ENCODE results near the gene RIN2. TPM values are rescaled to one million over a fixed set of nuclear protein-coding genes. Genes with fewer than 3 reads are reported as not detected.

The RIN2 gene
- total and polyA plus RNA-seq, 2 of the 4 experiments (the other 2 are of a cell fraction) = 16.1 to 72.2 TPM

GRCh38 chr20:19723813-19724430, 34.1 kb upstream of the RIN2 start:
- Histone ChIP-seq H2BK120ac (ENCODE audit: low read depth, low read length) (no peak overlapping the region), H4K5ac (ENCODE audit: low read depth, low read length) (no peak overlapping the region), H3K23ac (ENCODE audit: low read depth, low read length) (no peak overlapping the region), H3K56ac (ENCODE audit: extremely low read depth, insufficient read depth, low read length) (no peak overlapping the region), H3K14ac (replicated peaks; ENCODE audit: low read depth, low read length) (no peak overlapping the region), H2AFZ (replicated peaks; ENCODE audit: low read length, poor library complexity) (no peak overlapping the region), H3K27ac (ENCODE audit: insufficient read depth, low read length) (no peak overlapping the region), H4K8ac (ENCODE audit: low read depth in 2 of 2, low read length in 2 of 2) (no peak overlapping the region), H3K9me3 (ENCODE audit: control insufficient read depth, insufficient read depth, low read length) (no peaks in the 10 kb centered on the region), H3K18ac (ENCODE audit: low read depth, low read length) (no peak overlapping the region), H4K20me1 (ENCODE audit: insufficient read depth, low read length) (no peaks in the 10 kb centered on the region), H3K9me1 (ENCODE audit: insufficient read depth, low read length) (no peaks in the 10 kb centered on the region), H3K79me1 (ENCODE audit: low read depth in 1 of 2, low read length in 2 of 2) (no peaks in the 10 kb centered on the region), H3K4me1 (ENCODE audit: control insufficient read depth, insufficient read depth, low read length) (no peaks in the 10 kb centered on the region), H2AK5ac (ENCODE audit: low read depth, low read length) (no peak overlapping the region), H2BK5ac (ENCODE audit: low read depth, low read length, poor library complexity, severe bottlenecking) (no peak overlapping the region), H3K36me3 (ENCODE audit: control insufficient read depth, insufficient read depth, low read length) (no peaks in the 10 kb centered on the region), H3K27me3 (ENCODE audit: control insufficient read depth, insufficient read depth, low read length) (peaks cover 23% of the 10 kb centered on the region), H2BK15ac (ENCODE audit: low read depth, low read length) (no peak overlapping the region), H3K9ac (ENCODE audit: low read depth, low read length) (no peak overlapping the region), H3K4me3 (ENCODE audit: insufficient read depth, low read depth, low read length) (no peak overlapping the region), H3K4ac (ENCODE audit: low read depth, low read length) (no peak overlapping the region), H4K91ac (ENCODE audit: insufficient read depth, low read depth, low read length) (no peak overlapping the region), H2BK20ac (ENCODE audit: low read depth, low read length) (no peak overlapping the region), H2AK9ac (replicated peaks; ENCODE audit: low read depth, low read length, poor library complexity) (no peak overlapping the region), H3K4me2 (ENCODE audit: low read depth, low read length) (no peak overlapping the region)
- intact Hi-C loops (cut with micrococcal nuclease) (no loop called here), in situ Hi-C loops (cut with MboI; ENCODE audit: low sequenced_read_pairs) (no loop called here), dilution Hi-C loops (cut with HindIII; ENCODE audit: low sequenced_read_pairs, unreplicated experiment) (no loop called here)
- POLR2A ChIA-PET (ENCODE audit: unreplicated experiment) = no interaction called here
- CTCF ChIA-PET = no interaction called here
- ATAC-seq (ENCODE audit: low read depth) (no peak), DNase-seq (no peak)
- TF ChIP-seq ELK1 (IDR thresholded peaks at IDR 0.05; ENCODE audit: borderline replicate concordance, low read depth, low read length) = no peak
- TF ChIP-seq MAFK (IDR thresholded peaks at IDR 0.05; ENCODE audit: low read depth, low read length) = no peak
- no peak for TF ChIP-seq SMC3 (IDR thresholded peaks at IDR 0.05; ENCODE audit: low read depth, low read length)
- TF ChIP-seq BHLHE40 (IDR thresholded peaks at IDR 0.05; ENCODE audit: low read depth, low read length) = no peak
- no peak for TF ChIP-seq RCOR1 (IDR thresholded peaks at IDR 0.05; ENCODE audit: insufficient replicate concordance, low read length)
- TF ChIP-seq RAD21 (IDR thresholded peaks at IDR 0.05; ENCODE audit: low read length) = no peak
- no peak for TF ChIP-seq CTCF (conservative IDR thresholded peaks at IDR 0.05; ENCODE audit: low read depth, low read length)
- TF ChIP-seq CHD1 (IDR thresholded peaks at IDR 0.05; ENCODE audit: low read depth, low read length) = no peak
- no peak for TF ChIP-seq NFE2L2 (IDR thresholded peaks at IDR 0.05; ENCODE audit: low read depth, low read length)
- no peak for TF ChIP-seq MAZ (IDR thresholded peaks at IDR 0.05; ENCODE audit: borderline replicate concordance, low read depth, low read length)
- no peak for TF ChIP-seq CEBPB (IDR thresholded peaks at IDR 0.05; ENCODE audit: low read depth, low read length)
- no peak for TF ChIP-seq USF2 (IDR thresholded peaks at IDR 0.05; ENCODE audit: low read depth, low read length)
- no peak for TF ChIP-seq POLR2A (IDR thresholded peaks at IDR 0.05; ENCODE audit: low read depth, low read length)
- TF ChIP-seq MXI1 (IDR thresholded peaks at IDR 0.05; ENCODE audit: borderline replicate concordance, low read depth, low read length) = no peak
- TF ChIP-seq RFX5 (IDR thresholded peaks at IDR 0.05; ENCODE audit: low read depth, low read length) = no peak
- no peak for TF ChIP-seq FOS (IDR thresholded peaks at IDR 0.05; ENCODE audit: low read depth, low read length)
- WGBS, 2 experiments (ENCODE audit: extremely low coverage in 2 of 2, insufficient read length in 1 of 2) = no CpG with 5 or more reads among the region's 11 CpGs
- no TSS peak for BruUV-seq (replicated peaks)

Measured in IMR-90 (cell line).